Measurements from ENCODE around the gene PDXK. TPM values are rescaled to one million over a fixed set of nuclear protein-coding genes. Genes with fewer than 3 reads are reported as not detected.
"Not testable (repeated sequence)": the region's sequence is repeated elsewhere in the genome, so short reads cannot be mapped to it uniquely, and the experiment has no call there.

Gene PDXK
- total RNA-seq (2014; rRNA removed; shearing (Covaris generic)): 313 and 330 TPM in 2 replicates

DNA sequence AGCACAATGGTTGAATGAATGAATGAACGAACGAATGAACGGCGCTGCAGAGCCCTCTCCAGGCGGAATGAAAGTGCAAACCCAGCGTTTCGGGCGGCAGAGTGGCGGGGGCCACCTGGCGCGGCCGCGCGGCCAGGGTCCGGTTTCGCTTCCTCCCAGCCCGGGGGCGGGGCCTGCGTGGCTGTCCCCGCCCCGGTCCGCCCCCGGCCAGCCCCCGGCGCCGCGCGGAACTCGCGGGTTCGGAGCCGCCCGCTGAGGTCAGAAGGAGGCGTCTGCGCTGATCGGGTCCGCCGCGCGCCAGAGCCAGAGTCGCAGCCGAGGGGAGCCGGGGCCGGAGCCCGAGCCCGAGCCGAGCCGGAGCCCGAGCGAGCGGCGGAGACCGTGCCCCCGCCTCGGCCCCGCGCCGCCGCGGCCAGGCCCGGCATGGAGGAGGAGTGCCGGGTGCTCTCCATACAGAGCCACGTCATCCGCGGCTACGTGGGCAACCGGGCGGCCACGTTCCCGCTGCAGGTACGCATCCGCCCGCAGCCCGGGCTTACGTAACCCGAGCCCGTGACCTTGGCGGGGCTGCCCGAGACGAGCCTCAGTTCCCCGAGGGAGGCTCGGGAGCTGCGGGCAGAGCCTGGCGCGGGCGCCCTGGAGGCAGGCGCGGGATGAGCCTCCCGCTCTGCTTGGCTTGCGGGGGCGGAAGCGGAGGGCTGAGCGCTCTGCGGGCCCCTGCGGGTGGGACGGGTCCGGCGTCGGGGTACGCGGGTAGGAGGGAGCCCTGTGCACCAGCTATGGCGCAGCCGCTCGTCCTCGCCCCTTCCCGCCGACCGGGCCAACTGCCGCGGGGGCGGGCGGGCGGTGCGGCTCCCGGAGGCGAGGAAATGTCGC is at the start of gene PDXK:
Gene PDXK, plus strand, starts transcription at position 258 of the 876 bp plus-strand sequence. Its CDS starts 166 bp downstream, at position 424.
- peak; percentile 64 for DNase-seq (ENCODE audit: low spot score)

DNA sequence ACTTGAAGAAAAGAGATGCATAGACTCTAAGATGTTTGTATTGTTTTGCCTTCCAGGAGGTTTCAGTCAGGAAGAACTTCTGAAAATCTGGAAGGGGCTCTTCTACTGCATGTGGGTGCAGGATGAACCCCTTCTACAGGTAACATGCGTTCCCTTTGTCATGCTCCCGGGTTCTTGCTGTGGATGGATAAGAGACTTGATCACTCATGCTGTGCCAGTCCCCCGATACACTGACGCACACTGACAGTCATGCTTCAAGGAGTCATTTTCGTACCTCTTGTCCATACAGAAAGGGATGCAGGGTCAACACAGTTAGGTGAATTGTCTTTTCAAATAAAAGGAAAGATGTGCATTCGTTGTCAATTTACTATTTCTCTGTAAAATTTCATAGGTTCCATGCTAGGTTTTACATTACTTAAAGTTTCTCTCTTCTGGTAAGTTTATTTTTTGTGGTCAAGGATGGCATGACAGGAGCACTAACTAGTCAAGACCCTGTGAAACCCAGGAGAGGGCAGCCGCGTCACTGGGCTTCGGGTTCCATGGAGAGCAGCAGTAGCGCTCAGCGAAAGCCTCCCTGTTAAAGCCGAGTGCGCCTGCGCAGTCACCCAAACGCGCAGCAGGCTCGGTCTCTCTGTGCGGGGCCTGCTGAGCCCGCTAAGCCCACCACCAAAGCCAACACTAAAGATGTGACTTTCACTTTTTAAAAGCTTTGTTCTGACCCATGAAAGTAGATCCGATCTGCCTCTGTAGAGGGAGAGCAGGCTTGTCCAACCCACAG is 48.9 kb upstream of the PDXK start:
- DNase-seq (ENCODE audit: low spot score): no peak

DNA sequence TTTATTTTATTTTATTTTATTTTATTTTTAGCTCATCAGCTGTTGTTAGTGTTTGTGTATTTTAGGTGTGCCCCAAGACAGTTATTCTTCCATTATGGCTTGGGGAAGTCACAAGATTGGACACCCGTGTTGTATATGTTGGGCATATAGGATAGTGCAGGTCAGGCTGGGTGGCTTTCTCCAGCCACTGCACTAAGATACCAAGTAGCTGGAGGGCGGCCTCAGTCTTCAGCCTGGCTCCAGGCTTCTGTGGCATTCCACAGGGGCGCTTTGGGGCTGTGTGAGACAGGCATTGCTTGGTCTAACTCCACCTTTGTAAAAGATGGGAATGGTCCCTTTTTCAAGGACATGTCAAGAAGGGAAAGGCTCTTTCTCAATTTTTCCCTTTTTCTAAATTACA is 43.1 kb upstream of the PDXK start:
- no peak for DNase-seq (ENCODE audit: low spot score)

DNA sequence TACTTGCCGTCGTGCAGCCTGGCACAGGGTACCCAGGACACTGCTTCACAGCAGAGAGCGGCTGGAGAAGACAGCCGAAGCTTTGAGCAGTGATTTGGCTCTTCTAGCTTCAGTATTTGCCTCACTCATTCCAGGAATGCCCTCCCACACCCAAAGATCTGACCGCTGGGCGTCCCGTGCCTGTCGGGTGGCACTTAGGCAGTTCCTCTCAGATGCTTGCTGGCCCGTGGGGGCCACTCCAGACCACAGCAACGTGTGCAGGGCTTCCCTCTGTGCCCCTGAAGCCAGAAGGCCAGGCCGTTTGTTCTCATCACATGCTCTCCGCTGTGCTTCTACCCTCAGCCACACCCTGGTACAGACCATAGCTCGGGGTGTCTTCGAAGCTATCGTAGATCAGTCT is 42.5 kb upstream of the PDXK start:
- no peak for DNase-seq (ENCODE audit: low spot score)

DNA sequence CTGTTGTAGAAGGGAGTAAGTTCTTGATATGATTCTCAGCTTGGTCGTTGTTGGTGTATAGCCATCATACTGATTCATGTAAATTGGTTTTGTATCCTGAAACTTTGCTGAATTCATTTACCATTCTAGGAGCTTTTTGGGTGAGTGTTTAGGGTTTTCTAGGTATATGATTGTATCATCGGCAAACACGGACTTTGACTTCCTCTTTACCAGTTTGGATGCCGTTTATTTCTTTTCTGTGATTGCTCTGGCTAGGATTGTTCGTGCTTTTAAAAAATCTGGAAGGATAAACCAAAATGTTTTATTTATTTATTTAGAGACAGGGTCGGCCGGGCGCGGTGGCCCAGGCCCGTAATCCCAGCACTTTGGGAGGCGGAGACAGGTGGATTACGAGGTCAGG is 39.0 kb upstream of the PDXK start:
- no peak for DNase-seq (ENCODE audit: low spot score)

DNA sequence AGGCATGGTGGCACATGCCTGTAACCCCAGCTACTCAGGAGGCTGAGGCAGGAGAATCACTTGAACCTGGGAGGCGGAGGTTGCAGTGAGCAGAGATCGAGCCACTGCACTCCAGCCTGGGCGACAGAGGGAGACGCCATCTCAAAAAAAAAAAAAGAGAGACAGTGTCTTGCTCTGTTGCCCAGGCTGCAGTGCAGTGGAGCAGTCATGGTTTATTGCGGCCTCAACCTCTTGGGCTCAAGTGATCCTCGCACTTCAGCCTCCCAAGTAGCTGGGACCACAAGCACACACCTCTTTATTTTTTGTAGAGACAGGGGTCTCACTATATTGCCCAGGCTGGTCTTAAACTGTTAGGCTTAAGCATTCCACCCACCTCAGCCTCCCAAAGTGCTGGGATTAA is 38.5 kb upstream of the PDXK start:
- DNase-seq (ENCODE audit: low spot score): not testable (repeated sequence)

DNA sequence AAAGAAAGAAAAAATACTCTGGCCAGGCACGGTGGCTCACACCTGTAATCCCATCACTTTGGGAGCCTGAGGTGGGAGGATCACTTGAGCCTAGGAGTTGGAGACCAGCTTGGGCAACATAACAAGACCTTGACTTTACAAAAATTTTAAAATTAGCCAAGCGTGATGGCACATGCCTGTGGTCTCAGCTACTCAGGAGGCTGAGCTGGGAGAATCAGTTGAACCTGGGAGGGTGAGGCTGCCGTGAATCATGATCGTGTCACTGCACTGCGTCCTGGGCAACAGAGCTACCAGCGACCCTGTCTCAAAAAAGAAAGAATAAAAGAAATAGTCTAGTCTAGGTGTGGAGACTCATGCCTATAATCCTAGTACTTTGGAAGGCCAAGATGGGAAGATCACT is 37.3 kb upstream of the PDXK start:
- DNase-seq (ENCODE audit: low spot score): peak; percentile 44

DNA sequence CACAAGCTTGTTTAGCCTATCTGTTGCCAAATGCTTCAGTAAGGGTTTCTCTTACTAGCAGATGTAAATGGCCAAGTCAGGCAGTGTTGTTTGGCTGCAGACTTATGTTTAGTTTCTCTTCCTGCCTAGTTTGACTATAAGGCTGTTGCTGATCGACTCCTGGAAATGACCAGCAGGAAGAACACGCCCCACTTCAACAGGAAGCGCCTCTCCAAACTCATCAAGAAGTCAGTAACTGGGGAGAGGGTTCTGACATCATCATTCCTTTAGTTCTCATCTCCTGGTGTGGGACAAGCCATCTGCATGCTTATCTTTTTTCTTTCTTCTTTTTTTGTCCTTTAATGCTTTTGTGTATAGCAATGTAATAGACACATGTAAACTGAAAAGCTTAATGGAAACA is 34.5 kb upstream of the PDXK start:
- peak; percentile 35 for DNase-seq (ENCODE audit: low spot score)

DNA sequence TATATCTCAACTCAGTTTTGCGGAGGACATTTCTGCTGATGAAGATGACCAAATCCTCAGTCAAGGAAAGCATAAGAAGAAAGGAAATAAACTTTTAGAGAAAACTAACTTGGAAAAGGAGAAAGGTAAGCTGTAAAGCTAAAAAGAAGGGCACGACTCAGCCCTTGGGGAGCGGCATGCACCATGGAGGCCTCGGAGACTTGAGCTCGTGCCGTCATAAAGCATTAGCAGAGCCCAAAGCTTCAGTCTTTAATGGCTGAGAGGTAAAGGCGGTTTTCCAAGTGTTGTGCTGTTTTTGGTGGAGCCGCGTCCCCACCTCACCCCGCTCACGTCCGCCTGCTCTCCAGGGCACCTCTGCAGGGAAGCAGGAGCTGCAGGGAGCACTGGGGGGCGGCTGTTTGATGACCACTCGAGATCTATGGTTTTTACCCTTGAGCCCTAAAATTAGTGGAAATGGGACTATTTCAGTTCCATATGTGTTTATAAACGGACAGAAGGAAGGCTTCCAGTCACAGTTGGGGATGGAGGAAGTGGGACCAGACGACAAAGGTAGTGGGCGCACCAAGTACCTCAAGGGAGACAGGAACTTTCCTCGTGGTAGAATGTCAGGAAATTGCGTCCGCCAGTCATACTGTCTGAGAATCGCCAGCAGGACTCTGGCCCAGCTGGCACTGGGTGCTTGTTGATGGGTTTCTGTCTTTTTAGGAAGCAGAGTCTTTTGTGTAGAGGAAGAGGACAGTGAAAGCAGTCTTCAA is 31.9 kb upstream of the PDXK start:
- no peak for DNase-seq (ENCODE audit: low spot score)

DNA sequence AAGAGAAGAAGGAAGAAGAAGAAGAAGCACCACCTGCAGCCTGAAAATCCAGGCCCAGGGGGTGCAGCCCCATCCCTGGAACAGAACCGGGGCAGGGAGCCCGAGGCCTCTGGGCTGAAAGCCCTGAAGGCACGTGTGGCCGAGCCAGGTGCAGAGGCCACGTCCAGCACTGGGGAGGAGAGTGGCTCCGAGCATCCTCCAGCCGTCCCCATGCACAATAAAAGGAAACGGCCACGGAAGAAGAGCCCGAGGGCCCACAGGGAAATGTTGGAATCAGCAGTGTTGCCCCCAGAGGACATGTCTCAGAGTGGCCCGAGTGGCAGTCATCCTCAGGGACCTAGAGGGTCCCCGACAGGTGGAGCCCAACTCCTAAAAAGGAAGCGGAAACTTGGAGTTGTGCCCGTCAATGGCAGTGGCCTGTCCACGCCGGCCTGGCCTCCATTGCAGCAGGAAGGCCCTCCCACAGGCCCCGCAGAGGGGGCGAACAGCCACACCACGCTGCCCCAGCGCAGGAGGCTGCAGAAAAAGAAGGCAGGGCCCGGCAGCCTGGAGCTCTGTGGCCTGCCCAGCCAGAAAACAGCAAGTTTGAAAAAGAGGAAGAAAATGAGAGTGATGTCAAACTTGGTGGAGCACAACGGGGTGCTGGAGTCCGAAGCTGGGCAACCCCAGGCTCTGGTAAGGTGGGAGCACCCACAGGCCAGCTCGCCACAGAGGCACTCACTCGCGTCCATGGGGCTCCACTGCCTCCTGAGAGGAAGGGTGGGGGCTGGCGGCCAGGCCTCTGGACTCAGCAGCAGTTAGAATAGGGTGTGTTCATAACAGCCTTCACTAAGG is 31.1 kb upstream of the PDXK start:
- no peak for DNase-seq (ENCODE audit: low spot score)

DNA sequence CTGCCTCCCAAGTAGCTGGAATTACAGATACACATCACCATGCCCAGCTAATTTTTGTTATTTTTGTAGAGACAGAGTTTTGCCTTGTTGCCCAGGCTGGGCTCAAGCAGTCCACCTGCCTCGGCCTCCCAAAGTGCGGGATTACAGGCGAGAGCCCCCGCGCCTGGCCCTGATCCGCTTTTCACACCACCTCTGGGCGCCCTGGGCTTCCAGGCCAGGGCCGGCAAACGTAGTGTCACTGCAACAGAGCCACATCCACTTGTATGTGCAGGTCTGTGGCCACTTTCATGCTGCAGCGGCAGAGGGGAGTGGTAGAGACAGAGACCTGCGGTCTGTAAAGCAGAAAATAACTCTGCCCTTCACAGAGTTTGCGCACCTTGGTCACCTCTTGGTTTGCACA is 30.0 kb upstream of the PDXK start:
- no peak for DNase-seq (ENCODE audit: low spot score)

DNA sequence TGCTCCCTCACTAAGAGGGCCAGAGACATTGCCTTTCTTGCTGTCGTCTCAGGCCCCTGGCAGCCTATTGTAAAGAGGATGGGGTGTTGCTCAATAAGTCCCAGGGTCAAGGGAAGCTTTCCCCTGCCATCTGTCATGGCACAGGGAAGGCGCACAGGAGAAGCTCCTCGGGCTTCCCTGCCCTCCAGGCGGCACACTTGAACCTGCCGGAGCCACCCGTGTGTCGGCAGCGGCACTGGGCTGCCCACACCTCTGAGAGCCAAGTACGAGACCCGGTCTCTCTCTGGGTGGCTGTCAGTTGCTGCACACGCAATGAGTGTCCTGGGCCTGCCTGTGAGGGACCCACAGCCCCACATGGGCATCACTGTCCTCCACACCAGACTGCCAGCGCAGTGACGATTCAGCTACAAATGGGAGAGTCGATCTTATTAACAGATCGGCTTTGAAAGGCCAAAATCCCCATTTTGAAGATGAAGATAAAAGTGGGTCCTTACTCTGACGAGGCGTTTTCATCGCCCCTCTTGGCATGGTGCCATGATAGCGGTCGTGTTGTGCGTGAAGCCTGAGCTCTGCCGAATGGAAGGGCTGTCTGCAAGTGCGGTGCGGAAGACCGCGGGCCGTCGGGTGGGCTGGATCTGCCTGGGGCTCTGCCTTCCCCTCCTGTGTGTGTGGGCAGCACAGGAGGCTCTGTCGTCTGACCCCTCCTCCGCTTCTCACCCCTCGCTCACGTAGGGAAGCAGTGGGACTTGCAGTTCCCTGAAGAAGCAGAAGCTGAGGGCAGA is 29.2 kb upstream of the PDXK start:
- DNase-seq (ENCODE audit: low spot score): no peak

DNA sequence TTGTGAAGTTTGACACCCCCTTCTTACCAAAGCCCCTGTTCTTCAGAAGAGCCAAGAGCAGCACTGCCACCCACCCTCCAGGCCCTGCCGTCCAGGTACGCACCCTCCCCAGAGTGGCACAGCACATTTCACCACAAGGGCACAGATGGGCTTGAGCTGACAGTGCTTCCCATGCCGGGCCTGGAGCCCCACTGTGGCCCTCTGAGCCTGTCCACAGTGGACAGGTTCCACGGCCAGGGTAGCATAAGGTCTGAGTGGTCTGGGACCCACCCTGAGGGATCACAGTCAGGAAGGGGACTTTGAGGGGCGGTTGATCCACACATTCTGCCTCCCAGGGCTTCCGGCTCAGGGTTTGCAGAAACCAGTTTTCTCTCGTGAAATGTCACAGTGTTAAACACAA is 28.6 kb upstream of the PDXK start:
- no peak for DNase-seq (ENCODE audit: low spot score)

DNA sequence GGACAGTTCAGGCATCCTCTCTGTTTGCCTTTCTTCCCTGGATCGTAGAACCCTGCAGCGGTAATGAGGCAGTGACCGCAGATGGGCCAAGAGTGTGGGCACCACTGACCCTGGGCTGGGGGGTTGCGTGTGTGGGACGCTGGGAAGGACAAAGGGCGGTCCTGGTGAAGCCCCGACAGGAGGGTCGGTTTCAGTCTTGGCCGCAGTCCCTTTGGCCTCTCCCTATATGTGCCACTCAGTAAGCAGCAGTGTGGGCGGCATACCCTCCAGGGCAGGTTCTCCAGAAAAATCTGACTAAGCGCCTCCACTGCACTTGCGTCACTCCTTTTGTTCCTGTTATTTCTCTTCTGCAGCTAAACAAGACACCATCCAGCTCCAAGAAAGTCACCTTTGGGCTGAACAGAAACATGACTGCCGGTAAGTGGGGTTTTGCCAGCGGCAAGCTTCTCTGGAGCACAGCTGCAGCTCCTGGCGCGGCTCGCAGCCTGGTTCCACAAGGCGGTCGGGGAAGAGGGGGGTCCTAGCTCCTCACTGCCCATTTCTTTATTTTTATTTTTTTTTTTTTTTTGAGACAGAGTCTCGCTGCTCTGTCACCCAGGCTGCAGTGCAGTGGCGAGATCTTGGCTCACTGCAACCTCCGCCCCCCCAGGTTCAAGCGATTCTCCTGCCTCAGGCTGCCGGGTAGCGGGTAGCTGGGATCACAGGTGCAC is 27.7 kb upstream of the PDXK start:
- DNase-seq (ENCODE audit: low spot score): no peak

DNA sequence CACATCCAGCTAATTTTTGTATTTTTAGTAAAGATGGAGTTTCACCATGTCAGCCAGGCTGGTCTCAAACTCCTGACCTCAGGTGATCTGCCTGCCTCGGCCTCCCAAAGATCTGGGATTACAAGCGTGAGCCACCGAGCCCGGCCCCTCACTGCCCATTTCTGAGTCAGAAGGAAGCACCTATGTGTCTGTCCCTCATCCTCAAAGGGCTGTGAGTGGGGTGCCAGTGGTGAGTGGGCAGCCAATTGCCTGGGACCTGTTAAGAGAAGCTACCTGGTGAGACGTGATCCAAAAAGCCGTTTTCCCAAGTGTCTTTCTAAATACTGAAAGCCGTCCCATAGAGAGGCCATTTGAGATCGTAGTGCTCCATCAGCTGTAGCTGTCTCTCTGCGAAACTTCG is 27.1 kb upstream of the PDXK start:
- no peak for DNase-seq (ENCODE audit: low spot score)

DNA sequence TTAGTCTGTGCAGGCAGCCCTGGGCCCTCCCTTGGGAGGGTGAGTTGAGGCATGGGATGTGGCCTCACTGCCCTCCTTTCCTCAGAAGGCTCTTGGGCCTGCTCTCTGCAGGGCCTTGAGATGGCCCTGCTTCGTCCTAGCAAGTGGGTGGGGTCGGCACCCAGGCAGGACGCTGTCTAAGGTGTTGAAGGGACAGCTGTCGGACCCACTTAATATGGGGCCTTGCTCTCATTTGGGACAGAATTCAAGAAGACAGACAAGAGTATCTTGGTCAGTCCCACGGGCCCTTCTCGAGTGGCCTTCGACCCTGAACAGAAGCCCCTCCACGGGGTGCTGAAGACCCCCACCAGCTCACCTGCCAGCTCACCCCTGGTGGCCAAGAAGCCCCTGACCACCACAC is 26.0 kb upstream of the PDXK start:
- DNase-seq (ENCODE audit: low spot score): no peak

DNA sequence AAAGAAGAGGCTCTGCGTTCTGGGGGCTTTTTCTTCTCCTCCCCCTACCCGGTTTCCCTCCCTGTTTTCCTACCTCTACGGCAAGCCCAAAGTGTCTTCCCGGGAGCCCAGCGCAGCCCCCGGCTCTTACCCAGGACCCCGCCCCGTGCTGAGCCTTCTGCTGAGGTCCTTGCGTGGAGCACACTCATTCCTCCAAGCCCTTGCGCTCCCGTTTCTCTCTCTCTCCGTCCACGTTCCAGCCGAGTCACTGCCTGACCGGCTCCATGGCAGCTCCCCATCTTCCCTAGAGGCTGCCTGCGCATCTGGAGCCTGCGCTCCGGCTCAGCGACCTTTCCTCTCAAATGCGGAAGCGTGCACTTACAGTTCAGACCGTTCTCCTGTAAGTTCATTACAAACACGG is 24.9 kb upstream of the PDXK start:
- no peak for DNase-seq (ENCODE audit: low spot score)

DNA sequence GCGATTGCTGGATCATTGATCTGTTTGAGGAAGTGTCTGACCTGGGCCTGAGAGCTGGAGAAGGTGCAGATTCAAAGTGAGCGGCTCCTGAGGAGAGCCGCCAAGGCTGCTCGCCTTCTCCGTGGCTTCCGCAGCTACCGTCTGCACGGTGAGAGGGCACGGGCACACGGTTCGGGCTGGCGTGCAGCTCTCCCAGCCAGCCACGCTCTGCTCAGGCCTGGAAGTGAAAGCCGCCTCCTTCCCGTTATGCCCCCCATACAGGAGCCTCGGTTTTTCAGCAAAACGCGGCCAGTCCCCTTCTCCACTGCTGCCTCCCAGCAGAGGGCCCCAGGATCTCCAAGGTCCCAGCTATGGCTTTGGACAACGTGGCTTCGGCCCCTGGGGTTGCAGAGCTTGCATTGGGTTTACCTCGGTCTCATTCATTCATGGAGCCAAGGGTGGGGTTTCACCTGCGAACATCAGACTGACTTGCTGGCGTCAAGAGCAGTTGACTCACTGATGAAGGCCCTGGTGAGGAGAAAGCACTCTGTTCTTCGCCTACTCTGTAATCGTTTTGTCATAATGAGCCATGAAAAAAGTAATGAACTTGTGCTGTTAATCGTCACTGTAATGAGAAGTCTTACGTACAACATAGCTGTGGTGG is 24.4 kb upstream of the PDXK start:
- no peak for DNase-seq (ENCODE audit: low spot score)

DNA sequence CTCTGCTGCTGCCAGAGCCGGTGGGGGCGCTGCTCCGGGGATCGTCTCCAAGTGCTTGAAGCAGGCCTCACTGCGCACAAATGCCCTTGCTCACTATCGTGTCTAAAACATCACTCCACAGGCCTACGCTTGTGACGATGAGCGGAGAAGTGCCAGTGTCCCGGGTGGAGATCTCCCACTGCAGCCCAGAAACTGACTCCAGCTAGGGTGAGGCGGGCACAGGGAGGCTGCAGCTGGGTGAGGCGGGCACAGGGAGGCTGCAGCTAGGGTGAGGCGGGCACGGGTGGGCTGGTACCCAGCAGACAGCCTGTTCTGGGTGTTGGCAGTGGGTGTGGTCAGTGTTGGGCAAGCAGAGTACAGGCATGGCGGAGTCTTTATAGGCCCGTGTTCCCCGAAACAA is 22.7 kb upstream of the PDXK start:
- DNase-seq (ENCODE audit: low spot score): no peak

All from A172 (cell line).